SU-DHL-6 (cell line): ENCODE results near the gene CCNC.

Experiments
- H2AFZ ChIP-seq: fragments of 200-600 bp; sonication (generic); 2 replicates; pipeline ENCODE4 v1.6.1; 2014; ENCODE audit warnings: low read depth, mild to moderate bottlenecking, moderate library complexity, mixed read lengths, antibody characterized with exemption, low read length; ENCODE audit not compliant: severe bottlenecking
- H3F3A ChIP-seq: fragments of 200-600 bp; shearing (Covaris generic); 2 replicates; pipeline ENCODE4 v1.6.0; 2016; ENCODE audit warnings: antibody characterized with exemption, mild to moderate bottlenecking; ENCODE audit not compliant: insufficient read depth
- H3K27ac ChIP-seq: fragments of 200-600 bp; sonication (generic); 2 replicates; pipeline ENCODE4 v1.5.1; 2016; ENCODE audit warnings: low read depth, mild to moderate bottlenecking, low read length, moderate library complexity, mixed read lengths
- H3K27me3 ChIP-seq: fragments of 200-600 bp; sonication (generic), shearing (Covaris generic); 2 replicates; pipeline ENCODE4 v1.6.0; 2014; ENCODE audit warnings: mild to moderate bottlenecking, low read length
- H3K36me3 ChIP-seq: fragments of 200-600 bp; sonication (generic); 2 replicates; pipeline ENCODE4 v1.6.1; 2014; ENCODE audit warnings: mild to moderate bottlenecking, low read length, mixed read lengths
- H3K4me2 ChIP-seq: fragments of 300-600, 200-600 bp; shearing (Covaris generic), sonication (generic); 2 replicates; pipeline ENCODE4 v1.6.0; 2014; ENCODE audit warnings: low read length, low read depth, mild to moderate bottlenecking; ENCODE audit not compliant: poor library complexity, severe bottlenecking
- H3K4me3 ChIP-seq: fragments of 200-600 bp; sonication (generic); 2 replicates; pipeline ENCODE4 v1.5.1; 2014; ENCODE audit warnings: antibody characterized with exemption, low read length, mild to moderate bottlenecking, mixed read lengths; ENCODE audit not compliant: insufficient read depth, poor library complexity, severe bottlenecking
- H3K79me2 ChIP-seq: fragments of 200-600 bp; sonication (generic); 2 replicates; pipeline ENCODE4 v1.6.1; 2014; ENCODE audit warnings: mild to moderate bottlenecking, low read length, moderate library complexity; ENCODE audit not compliant: insufficient read depth
- H3K9ac ChIP-seq: fragments of 200-600 bp; sonication (generic); 2 replicates; pipeline ENCODE4 v1.7.0; 2014; ENCODE audit warnings: mild to moderate bottlenecking, low read length
- H3K9me2 ChIP-seq: fragments of 200-600 bp; sonication (generic); replicated peaks from 2 replicates; pipeline ENCODE4 v1.6.1; 2014; ENCODE audit warnings: low read length; ENCODE audit not compliant: insufficient read depth
- H3K9me3 ChIP-seq: fragments of 200-600 bp; sonication (generic); 2 replicates; pipeline ENCODE4 v1.6.1; 2014; ENCODE audit warnings: low read length, mixed read lengths; ENCODE audit not compliant: insufficient read depth
- H4K20me1 ChIP-seq: fragments of 200-600 bp; sonication (generic); 2 replicates; pipeline ENCODE4 v1.6.1; 2014; ENCODE audit warnings: low read depth, mild to moderate bottlenecking, antibody characterized with exemption, low read length, moderate library complexity, mixed read lengths
- EZH2phosphoT487 ChIP-seq: fragments of 200-600 bp; sonication (generic), shearing (Covaris generic); conservative IDR thresholded peaks from 2 replicates; pipeline ENCODE4 v1.6.1; 2018; ENCODE audit warnings: mild to moderate bottlenecking, antibody characterized with exemption, low read length, moderate library complexity, mixed read lengths
- TF ChIP-seq, protein P1 (sequence below): fragments of 200-600 bp; sonication (generic); IDR thresholded peaks from one replicate; pipeline ENCODE4 v1.5.1; 2017; ENCODE audit warnings: antibody characterized with exemption, mild to moderate bottlenecking, low read length, moderate library complexity; ENCODE audit not compliant: insufficient read depth, poor library complexity, severe bottlenecking

Gene CCNC

DNA sequence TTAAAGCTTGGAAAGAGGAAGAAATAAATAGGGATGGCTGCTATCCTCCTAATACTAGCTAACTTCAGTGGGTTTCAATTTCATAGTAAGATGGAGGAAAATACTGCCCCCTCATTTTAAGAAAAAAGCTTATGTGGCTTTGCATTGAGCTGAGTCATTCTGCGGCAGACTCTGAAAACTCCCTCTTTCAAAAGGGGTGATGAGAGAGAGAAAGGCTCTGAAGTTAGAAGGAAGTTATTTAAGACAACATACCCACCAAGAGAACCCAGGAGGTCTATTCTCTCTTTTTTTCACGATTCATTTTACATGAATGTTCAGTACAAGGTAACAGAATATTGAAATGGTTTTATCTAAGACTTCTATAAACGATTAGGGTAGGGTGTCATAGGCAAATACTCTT is 42.7 kb upstream of the CCNC start:
- TF ChIP-seq EZH2phosphoT487 = no peak
- TF ChIP-seq, protein P1, sequence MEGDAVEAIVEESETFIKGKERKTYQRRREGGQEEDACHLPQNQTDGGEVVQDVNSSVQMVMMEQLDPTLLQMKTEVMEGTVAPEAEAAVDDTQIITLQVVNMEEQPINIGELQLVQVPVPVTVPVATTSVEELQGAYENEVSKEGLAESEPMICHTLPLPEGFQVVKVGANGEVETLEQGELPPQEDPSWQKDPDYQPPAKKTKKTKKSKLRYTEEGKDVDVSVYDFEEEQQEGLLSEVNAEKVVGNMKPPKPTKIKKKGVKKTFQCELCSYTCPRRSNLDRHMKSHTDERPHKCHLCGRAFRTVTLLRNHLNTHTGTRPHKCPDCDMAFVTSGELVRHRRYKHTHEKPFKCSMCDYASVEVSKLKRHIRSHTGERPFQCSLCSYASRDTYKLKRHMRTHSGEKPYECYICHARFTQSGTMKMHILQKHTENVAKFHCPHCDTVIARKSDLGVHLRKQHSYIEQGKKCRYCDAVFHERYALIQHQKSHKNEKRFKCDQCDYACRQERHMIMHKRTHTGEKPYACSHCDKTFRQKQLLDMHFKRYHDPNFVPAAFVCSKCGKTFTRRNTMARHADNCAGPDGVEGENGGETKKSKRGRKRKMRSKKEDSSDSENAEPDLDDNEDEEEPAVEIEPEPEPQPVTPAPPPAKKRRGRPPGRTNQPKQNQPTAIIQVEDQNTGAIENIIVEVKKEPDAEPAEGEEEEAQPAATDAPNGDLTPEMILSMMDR = no peak
- Histone ChIP-seq H4K20me1 (no peaks in the 10 kb centered on the region), H3F3A (no peaks in the 10 kb centered on the region), H3K79me2 (no peaks in the 10 kb centered on the region), H2AFZ (no peak overlapping the region), H3K27ac (no peak overlapping the region), H3K4me2 (no peak overlapping the region), H3K27me3 (no peaks in the 10 kb centered on the region), H3K4me3 (no peak overlapping the region), H3K9ac (no peak overlapping the region), H3K9me3 (no peaks in the 10 kb centered on the region), H3K36me3 (no peaks in the 10 kb centered on the region), H3K9me2 (no peaks in the 10 kb centered on the region)

DNA sequence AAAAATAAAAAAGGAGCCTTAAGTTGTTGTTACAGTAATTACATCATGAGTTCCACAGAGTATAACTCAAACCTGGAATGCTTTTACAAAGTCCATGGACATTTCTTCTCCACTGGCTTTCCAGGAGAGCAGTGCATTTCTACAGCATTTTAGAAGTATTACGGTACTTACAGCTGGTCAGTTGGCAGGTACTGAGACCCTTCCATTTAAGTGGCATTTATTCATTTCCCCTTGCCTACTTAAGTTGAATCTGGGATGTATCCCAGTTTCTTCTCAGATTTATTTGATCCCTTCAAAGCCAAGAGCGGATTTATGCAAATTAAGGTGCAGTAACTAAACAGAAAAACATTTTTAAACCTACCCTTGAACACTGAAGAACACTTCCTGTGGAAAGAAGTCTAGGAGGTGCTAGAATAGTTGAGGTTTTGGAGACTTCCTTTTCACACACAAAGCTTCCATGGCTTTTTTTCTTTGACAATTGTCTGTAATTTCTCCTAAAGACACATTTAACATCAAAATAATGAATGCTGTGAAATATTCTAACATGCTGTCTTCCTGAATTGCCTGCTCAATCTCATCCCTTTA is 41.5 kb upstream of the CCNC start:
- no peaks in the 10 kb centered on the region for H4K20me1 ChIP-seq
- no peaks in the 10 kb centered on the region for H3K27me3 ChIP-seq
- TF ChIP-seq, protein P1 = no peak
- TF ChIP-seq EZH2phosphoT487 = no peak
- H3K4me2 ChIP-seq = no peak overlapping the region
- no peaks in the 10 kb centered on the region for H3K9me2 ChIP-seq
- no peaks in the 10 kb centered on the region for H3K36me3 ChIP-seq
- no peak overlapping the region for H2AFZ ChIP-seq
- H3K9ac ChIP-seq = no peak overlapping the region
- no peak overlapping the region for H3K27ac ChIP-seq
- H3K9me3 ChIP-seq = no peaks in the 10 kb centered on the region
- no peak overlapping the region for H3K4me3 ChIP-seq
- H3K79me2 ChIP-seq = no peaks in the 10 kb centered on the region
- no peaks in the 10 kb centered on the region for H3F3A ChIP-seq

DNA sequence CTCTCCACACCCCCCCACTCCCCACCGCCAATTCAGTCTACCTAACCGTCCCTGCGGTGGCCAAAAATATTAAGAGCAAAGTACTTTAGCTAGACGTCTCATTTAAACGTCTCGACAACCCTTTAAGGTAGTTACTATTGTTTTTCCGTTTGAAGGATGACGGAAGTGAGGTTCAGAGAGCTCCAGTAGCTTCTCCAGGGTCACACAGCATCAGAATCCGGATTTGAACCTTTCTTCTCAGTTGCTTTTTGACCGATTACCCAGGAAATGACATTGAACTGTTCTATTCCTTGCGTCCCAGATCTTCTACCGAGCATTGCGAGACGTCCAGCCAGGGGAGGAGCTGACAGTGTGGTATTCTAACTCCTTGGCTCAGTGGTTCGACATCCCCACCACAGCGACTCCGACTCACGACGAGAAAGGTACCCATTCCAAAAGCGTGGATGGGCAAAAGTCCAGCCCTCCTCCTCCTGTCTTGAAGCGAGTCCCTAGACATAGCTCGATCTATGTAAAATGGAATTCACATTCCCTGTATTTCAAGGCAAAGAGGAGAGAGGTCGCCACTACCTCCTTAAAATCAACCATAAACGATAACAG is 40.5 kb upstream of the CCNC start:
- Histone ChIP-seq H3K4me3 (no peak overlapping the region), H2AFZ (no peak overlapping the region), H3K79me2 (no peaks in the 10 kb centered on the region), H3K9me2 (no peaks in the 10 kb centered on the region), H3F3A (no peaks in the 10 kb centered on the region), H3K9me3 (no peaks in the 10 kb centered on the region), H4K20me1 (no peaks in the 10 kb centered on the region), H3K27me3 (no peaks in the 10 kb centered on the region), H3K9ac (no peak overlapping the region), H3K27ac (no peak overlapping the region), H3K4me2 (no peak overlapping the region), H3K36me3 (no peaks in the 10 kb centered on the region)
- TF ChIP-seq, protein P1 = no peak
- no peak for TF ChIP-seq EZH2phosphoT487
